HL-60 (cell line): ENCODE data around the gene RNMT.

Source experiments
- CTCF ChIP-seq: IDR thresholded peaks from one replicate; pipeline ENCODE4 v1.5.1; 2011; ENCODE audit warnings: low read length, control low read depth, inconsistent platforms; ENCODE audit not compliant: insufficient read depth
- GABPA ChIP-seq: IDR thresholded peaks from 2 replicates; pipeline ENCODE4 v1.6.1; 2012; ENCODE audit warnings: low read depth
- POLR2AphosphoS5 ChIP-seq: IDR thresholded peaks from 2 replicates; pipeline ENCODE4 v1.6.1; 2012; ENCODE audit warnings: low read depth
- REST ChIP-seq: IDR thresholded peaks from 2 replicates; pipeline ENCODE4 v1.6.1; 2012; ENCODE audit warnings: low read depth; ENCODE audit not compliant: insufficient replicate concordance
- SPI1 ChIP-seq: IDR thresholded peaks from 2 replicates; pipeline ENCODE4 v1.6.1; 2012; ENCODE audit warnings: low read depth, mild to moderate bottlenecking, borderline replicate concordance

GRCh38 chr18:13700153-13700552 lies 26.3 kb upstream of the RNMT start:
- TF ChIP-seq CTCF, result no peak
- TF ChIP-seq REST, result no peak
- TF ChIP-seq POLR2AphosphoS5, result no peak
- TF ChIP-seq SPI1, result no peak
- TF ChIP-seq GABPA, result no peak
